Measurements from ENCODE around the gene TNIK. TPM values are rescaled to one million over a fixed set of nuclear protein-coding genes. Genes with fewer than 3 reads are reported as not detected.
A peak's percentile ranks its signal among the peaks of the same experiment; 100 is the strongest.
"Not testable (repeated sequence)": the region's sequence is repeated elsewhere in the genome, so short reads cannot be mapped to it uniquely, and the experiment has no call there.

TNIK gene
- total RNA-seq, 1 donor from 2014 or later = 38.1 TPM

DNA sequence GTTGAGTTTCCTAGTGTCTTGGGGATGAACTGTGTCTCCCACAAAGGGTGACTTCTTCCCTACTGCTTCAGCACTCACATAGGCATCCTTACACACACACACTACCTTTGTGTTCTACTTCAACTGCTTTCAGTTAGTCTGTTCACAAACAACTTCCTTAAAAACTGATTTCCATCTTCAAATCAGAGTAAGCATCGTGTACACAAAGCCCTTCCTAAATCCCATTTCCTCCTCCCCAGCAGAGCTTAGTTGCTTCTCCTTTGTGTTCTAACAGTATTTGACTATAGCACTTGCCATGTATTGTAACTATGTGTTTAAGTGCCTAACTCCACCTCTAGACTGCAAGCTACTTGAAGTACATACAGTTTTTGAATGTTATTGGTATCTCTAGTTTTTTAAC, 71.7 kb downstream of the TNIK start:
- TF ChIP-seq, protein P1, sequence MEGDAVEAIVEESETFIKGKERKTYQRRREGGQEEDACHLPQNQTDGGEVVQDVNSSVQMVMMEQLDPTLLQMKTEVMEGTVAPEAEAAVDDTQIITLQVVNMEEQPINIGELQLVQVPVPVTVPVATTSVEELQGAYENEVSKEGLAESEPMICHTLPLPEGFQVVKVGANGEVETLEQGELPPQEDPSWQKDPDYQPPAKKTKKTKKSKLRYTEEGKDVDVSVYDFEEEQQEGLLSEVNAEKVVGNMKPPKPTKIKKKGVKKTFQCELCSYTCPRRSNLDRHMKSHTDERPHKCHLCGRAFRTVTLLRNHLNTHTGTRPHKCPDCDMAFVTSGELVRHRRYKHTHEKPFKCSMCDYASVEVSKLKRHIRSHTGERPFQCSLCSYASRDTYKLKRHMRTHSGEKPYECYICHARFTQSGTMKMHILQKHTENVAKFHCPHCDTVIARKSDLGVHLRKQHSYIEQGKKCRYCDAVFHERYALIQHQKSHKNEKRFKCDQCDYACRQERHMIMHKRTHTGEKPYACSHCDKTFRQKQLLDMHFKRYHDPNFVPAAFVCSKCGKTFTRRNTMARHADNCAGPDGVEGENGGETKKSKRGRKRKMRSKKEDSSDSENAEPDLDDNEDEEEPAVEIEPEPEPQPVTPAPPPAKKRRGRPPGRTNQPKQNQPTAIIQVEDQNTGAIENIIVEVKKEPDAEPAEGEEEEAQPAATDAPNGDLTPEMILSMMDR (conservative IDR thresholded peaks at IDR 0.05) = no peak

DNA sequence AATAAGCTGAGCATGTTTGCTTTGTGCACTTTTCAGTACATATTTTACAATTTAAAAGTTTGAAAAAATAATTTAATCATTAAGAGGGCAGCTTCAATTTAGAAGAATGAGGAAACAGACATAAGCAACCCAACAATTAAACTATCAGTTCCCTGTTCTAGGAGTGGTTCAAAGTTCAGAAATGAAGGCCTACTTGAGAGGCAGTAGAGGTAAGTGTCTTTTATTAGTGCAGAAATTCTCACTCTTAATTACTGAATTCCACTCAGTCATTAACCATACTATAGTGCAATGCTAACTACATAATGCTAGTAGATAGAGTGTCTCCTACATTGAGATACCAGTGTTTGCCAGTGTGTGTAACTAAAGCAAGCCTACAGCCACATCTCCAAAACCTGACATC, 73.1 kb downstream of the TNIK start:
- TF ChIP-seq, protein P1 (conservative IDR thresholded peaks at IDR 0.05) = no peak
- DNase-seq (ENCODE audit: extremely low spot score, unreplicated experiment) = no peak
- Mint-ChIP-seq H3K9me3 (no peaks in the 10 kb centered on the region), H3K36me3 (peaks cover 5% of the 10 kb centered on the region), H3K27me3 (no peaks in the 10 kb centered on the region), H3K4me1 (ENCODE audit: unreplicated experiment) (peaks cover 36% of the 10 kb centered on the region), H3K4me3 (no peak overlapping the region), H3K27ac (no peak overlapping the region)

More for the DNA sequence above, 71.7 kb downstream of the TNIK start:
- H3K9me3 Mint-ChIP-seq = no peaks in the 10 kb centered on the region
- H3K27ac Mint-ChIP-seq = peak overlapping the region; percentile 30
- H3K27me3 Mint-ChIP-seq = no peaks in the 10 kb centered on the region
- DNase-seq (ENCODE audit: extremely low spot score, unreplicated experiment) = no peak
- H3K36me3 Mint-ChIP-seq = peaks cover 5% of the 10 kb centered on the region
- peaks cover 38% of the 10 kb centered on the region for H3K4me1 Mint-ChIP-seq (ENCODE audit: unreplicated experiment)
- no peak overlapping the region for H3K4me3 Mint-ChIP-seq

DNA sequence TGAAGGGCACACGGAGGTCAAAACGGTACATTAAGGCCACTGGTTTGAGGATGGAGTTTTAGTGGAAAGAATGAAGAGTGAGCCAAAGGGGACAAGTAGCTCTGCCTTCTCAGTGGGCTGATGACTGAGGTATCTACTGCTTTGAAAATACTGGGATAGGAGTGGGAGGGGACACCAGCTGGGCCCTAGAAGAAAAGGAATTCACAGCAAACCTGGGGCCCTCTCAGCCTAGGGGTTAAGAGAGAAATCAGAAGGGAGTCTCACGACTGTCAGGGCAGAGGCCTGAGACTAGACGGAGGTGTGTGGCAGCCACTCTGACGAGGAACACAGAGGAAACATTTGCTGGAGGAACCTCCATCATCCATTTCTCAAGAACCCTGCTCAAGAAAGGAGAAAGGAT, 75.1 kb downstream of the TNIK start:
- H3K4me1 Mint-ChIP-seq (ENCODE audit: unreplicated experiment) = peaks cover 38% of the 10 kb centered on the region
- no peak for DNase-seq (ENCODE audit: extremely low spot score, unreplicated experiment)
- H3K9me3 Mint-ChIP-seq = no peaks in the 10 kb centered on the region
- no peaks in the 10 kb centered on the region for H3K27me3 Mint-ChIP-seq
- H3K36me3 Mint-ChIP-seq = peaks cover 5% of the 10 kb centered on the region
- H3K4me3 Mint-ChIP-seq = no peak overlapping the region
- no peak overlapping the region for H3K27ac Mint-ChIP-seq
- TF ChIP-seq, protein P1 (conservative IDR thresholded peaks at IDR 0.05) = no peak

DNA sequence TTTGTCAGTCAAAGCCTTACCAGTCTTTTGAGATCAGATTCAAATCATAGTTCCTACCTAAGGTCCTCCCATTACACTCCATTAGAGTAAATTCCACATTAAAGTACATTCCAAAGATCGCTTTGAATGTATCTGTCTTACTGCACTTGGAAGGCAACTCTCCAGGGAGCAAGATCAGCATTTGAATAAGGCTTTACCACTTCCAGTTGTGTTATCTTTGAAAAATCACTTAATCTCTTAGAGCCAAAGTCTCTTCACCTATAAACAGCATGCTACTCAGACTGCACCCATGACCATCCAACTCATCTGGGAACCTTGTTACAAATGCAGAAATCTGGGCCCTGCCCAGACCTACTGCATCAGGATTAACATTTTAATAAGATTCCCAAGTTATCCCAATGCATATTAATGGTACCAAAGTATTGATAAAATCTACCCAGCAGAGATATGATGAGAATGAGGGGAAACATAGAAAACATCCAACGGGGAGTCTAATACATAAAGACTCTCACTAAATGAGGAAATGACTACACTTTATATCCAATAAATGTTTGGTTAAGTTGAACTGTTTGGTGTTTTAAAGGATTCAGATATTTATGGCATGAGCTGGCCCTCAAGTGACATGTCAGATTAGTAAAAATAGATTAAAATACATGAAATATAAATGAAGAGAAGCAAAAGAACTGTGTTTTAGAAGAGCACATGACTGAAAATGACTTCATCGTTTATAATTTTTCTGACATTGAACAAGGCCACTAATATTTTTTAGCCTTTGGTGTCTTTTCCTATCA, 75.9 kb downstream of the TNIK start:
- DNase-seq (ENCODE audit: extremely low spot score, unreplicated experiment) = no peak

DNA sequence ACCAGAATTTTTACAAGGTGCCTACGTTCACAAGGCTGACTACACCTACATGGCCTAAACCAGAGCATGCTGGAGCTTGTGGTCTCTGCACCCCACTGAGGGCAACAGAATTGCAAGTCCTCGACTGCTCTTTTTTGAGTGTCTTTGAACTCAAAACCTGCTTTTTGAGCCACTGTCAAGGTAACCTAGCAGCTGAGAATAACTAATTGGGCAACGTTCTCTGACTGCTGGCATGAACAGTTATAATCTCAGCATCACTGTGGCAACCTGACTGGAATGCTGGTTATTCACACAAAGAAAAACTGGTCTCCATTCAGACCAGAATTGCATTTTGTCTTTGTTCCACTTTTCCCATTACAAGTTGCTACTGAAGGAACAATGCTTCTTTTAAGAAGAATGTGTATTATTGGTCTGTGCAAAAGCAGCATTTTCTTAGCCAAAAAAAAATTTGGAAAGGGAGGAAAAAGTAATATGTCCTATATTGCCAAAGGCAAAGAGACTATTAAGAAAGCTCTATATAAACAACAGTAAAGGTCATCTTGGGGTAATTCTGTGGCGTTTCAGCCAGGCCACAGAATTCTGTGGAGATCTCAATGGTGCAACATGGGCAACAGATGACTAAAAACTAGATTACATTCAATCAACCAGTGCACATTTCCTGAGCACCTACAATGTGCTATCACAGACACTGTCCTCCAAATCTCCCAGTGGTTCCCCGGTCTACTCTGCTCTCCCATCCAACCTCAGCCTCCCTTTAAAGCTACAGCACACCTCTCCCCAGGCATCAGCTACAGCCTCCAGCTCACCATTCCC, 76.8 kb downstream of the TNIK start:
- Mint-ChIP-seq H3K4me1 (ENCODE audit: unreplicated experiment) (peaks cover 36% of the 10 kb centered on the region), H3K4me3 (peak overlapping the region; percentile 1), H3K36me3 (peaks cover 5% of the 10 kb centered on the region), H3K9me3 (no peaks in the 10 kb centered on the region), H3K27me3 (no peaks in the 10 kb centered on the region), H3K27ac (peak overlapping the region; percentile 47)
- TF ChIP-seq, protein P1 (conservative IDR thresholded peaks at IDR 0.05) = no peak
- DNase-seq (ENCODE audit: extremely low spot score, unreplicated experiment) = no peak

More for the DNA sequence above, 75.9 kb downstream of the TNIK start:
- peak overlapping the region; percentile 1 for H3K4me3 Mint-ChIP-seq
- peak overlapping the region; percentile 47 for H3K27ac Mint-ChIP-seq
- peaks cover 5% of the 10 kb centered on the region for H3K36me3 Mint-ChIP-seq
- no peaks in the 10 kb centered on the region for H3K9me3 Mint-ChIP-seq
- TF ChIP-seq, protein P1 (conservative IDR thresholded peaks at IDR 0.05) = no peak
- H3K4me1 Mint-ChIP-seq (ENCODE audit: unreplicated experiment) = peaks cover 40% of the 10 kb centered on the region
- no peaks in the 10 kb centered on the region for H3K27me3 Mint-ChIP-seq

DNA sequence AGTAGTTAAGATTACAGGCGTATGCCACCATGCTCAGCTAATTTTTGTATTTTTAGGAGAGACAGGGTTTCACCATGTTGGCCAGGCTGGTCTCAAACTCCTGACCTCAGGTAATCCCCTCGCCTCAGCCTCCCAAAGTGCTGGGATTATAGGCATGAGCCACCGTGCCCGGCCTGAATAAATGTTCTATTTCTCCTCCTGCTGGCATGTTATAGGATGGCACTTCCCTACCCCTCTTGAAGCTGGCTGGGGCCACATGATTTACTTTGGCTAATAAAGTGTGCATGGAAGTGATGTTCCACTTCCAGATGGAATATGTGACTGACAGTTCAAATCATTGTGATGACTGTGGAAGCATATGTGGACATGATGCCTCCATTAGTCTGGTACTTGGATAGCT, 77.9 kb downstream of the TNIK start:
- H3K36me3 Mint-ChIP-seq; H3K27me3 Mint-ChIP-seq; DNase-seq (ENCODE audit: extremely low spot score, unreplicated experiment); H3K4me3 Mint-ChIP-seq; H3K9me3 Mint-ChIP-seq; H3K27ac Mint-ChIP-seq: not testable (repeated sequence)
- peaks cover 30% of the 10 kb centered on the region for H3K4me1 Mint-ChIP-seq (ENCODE audit: unreplicated experiment)
